ENCODE measurements around the gene EXOG. TPM values are rescaled to one million over a fixed set of nuclear protein-coding genes. Genes with fewer than 3 reads are reported as not detected.

EXOG gene
- total RNA-seq, 4 donors from 2014 or later: 0.34 to 3.9 (median 3.1) TPM

- DNase-seq (ENCODE audit: low spot score in 2 of 2): peak in 1 of 2 donors; percentile 68
- TF ChIP-seq POLR2A (IDR thresholded peaks at IDR 0.05) (no peak), CTCF (IDR thresholded peaks at IDR 0.05) (no peak)
- WGBS, 2 donors: 80 to 83% methylated on average over 18 of the region's 18 CpGs
- intact Hi-C loops (cut with DNase I; ENCODE audit: low total_unique reads): no loop called here
- H3K4me3 ChIP-seq (ENCODE audit: low read depth, poor library complexity, severe bottlenecking): no peak overlapping the region
These were observed 79.2 kb downstream of the EXOG start for GRCh38 chr3:38575279-38575843.

Other genes starting within 250 kb of the EXOG start
- gene SLC22A13, start 230.5 kb upstream of the EXOG start, total RNA-seq: under 1 TPM in 2 of 4 donors, not detected in 2; 0.13 to 0.17 TPM
- gene SLC22A14, start 214.0 kb upstream of the EXOG start, total RNA-seq: under 1 TPM in 2 of 4 donors, not detected in 2; 0.10 to 0.45 TPM
- 1 to 10 TPM; 1.1 to 2.6 (median 2.1) TPM for gene XYLB, start 149.6 kb upstream of the EXOG start, total RNA-seq
- 1 to 10 TPM; 2.5 to 6.0 (median 3.8) TPM for gene ACVR2B, start 42.5 kb upstream of the EXOG start, total RNA-seq
- gene SCN5A, start 153.3 kb downstream of the EXOG start, total RNA-seq: under 1 TPM in 2 of 4 donors, not detected in 2; 0.39 to 0.42 TPM

Data from lower leg skin (tissue), 4 donors.